Gastroesophageal sphincter (tissue), 4 donors: ENCODE results near the gene SNCAIP. TPM values are rescaled to one million over a fixed set of nuclear protein-coding genes. Genes with fewer than 3 reads are reported as not detected.

Source experiments
- ATAC-seq: fragments of 150-250 bp; one replicate; pipeline ENCODE4 v1.9.1; 2016; ENCODE audit warnings: mild to moderate bottlenecking, moderate library complexity
- H3K27ac ChIP-seq, 4 donors: fragments of 200-600 bp; sonication (generic) in 3 of 4; 1 replicate in 3 of 4; 2 replicates in 1 of 4; pipeline ENCODE4 v1.5.1; 2016 to 2019
- H3K27me3 ChIP-seq: fragments of 200-600 bp; sonication (generic); one replicate; pipeline ENCODE4 v1.5.1; 2019
- H3K36me3 ChIP-seq, 2 donors: fragments of 200-600 bp; sonication (generic); one replicate each; pipeline ENCODE4 v1.5.1; 2019; ENCODE audit warnings: control low read depth in 1 of 2
- H3K4me1 ChIP-seq, 3 donors: fragments of 200-600 bp; sonication (generic); 1 replicate in 2 of 3; 2 replicates in 1 of 3; pipeline ENCODE4 v1.5.1; 2016 to 2019; ENCODE audit warnings: control low read depth in 2 of 3
- H3K4me3 ChIP-seq, 2 donors: fragments of 200-600 bp; sonication (generic); one replicate each; pipeline ENCODE4 v1.5.1; 2019; ENCODE audit warnings: mild to moderate bottlenecking in 1 of 2, moderate library complexity in 1 of 2
- H3K9me3 ChIP-seq, 3 donors: fragments of 200-600 bp; sonication (generic); one replicate each; pipeline ENCODE4 v1.5.1; 2017 to 2019; ENCODE audit warnings: control low read depth in 2 of 3
- EP300 ChIP-seq: sonication (generic); formaldehyde crosslinking; IDR thresholded peaks from one replicate; pipeline ENCODE4 v1.6.1; 2017; ENCODE audit warnings: antibody characterized with exemption, mild to moderate bottlenecking
- POLR2A ChIP-seq, 2 donors: fragments of 450-650 bp; IDR thresholded peaks; one replicate each; pipeline ENCODE4 v1.6.1; 2017; ENCODE audit warnings: antibody characterized with exemption in 2 of 2, mild to moderate bottlenecking in 2 of 2, moderate library complexity in 1 of 2
- POLR2AphosphoS5 ChIP-seq: sonication (generic); formaldehyde crosslinking; IDR thresholded peaks from one replicate; pipeline ENCODE4 v1.6.1; 2017; ENCODE audit warnings: antibody characterized with exemption
- WGBS, 2 donors: methylation state at CpG; one replicate each; pipeline ENCODE4 v1.1.5; 2018; ENCODE audit warnings: low coverage in 1 of 2; 5-methylcytosine and 5-hydroxymethylcytosine counted together
- total RNA-seq, 4 donors: library from RNA; depleted of rRNA; stranded (reverse); fragments of >200 nt; gene quantifications; one replicate each; pipeline ENCODE4 v1.1.0, GENCODE V29; 2016
- TF ChIP-seq, protein P1 (sequence below), 4 experiments: fragments of 200-600 bp in 2 of 4; fragments of 450-650 bp in 2 of 4; sonication (generic) in 1 of 4; IDR thresholded peaks; one replicate each; pipeline ENCODE4 v1.5.1; 2017 to 2019; ENCODE audit warnings: antibody characterized with exemption in 4 of 4, mild to moderate bottlenecking in 2 of 4, moderate library complexity in 2 of 4

The SNCAIP gene
- total RNA-seq, 4 donors from 2014 or later: 1.1 to 2.9 (median 1.9) TPM

DNA sequence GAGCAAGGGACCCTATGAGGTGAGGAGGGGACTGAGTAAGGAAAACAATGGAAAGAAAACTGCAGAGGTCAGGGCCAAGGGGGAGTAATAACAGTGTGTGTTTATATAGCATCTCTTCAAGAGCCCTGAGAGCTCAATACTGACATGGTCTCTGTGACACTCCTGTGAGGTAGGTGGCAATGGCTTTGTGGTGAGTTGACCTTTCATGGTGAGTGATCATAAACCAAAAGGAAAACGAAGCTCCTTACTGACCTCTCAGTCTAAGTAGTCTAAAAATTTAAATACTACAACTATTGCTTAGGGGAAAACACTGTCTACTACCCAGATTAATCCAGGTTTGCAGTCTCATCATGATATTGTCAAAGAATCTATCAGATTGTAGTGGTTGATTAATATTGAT lies 130.9 kb downstream of the SNCAIP start:
- H3K27ac ChIP-seq: no peak overlapping the region
- peaks cover 0 to 10% (median 0%) of the 10 kb centered on the region in 3 donors for H3K4me1 ChIP-seq
- 58 to 91% methylated on average over 1 of the region's 1 CpG for WGBS, 2 donors
- H3K4me3 ChIP-seq: no peak overlapping the region
- H3K9me3 ChIP-seq: no peaks in the 10 kb centered on the region
- TF ChIP-seq, protein P1, sequence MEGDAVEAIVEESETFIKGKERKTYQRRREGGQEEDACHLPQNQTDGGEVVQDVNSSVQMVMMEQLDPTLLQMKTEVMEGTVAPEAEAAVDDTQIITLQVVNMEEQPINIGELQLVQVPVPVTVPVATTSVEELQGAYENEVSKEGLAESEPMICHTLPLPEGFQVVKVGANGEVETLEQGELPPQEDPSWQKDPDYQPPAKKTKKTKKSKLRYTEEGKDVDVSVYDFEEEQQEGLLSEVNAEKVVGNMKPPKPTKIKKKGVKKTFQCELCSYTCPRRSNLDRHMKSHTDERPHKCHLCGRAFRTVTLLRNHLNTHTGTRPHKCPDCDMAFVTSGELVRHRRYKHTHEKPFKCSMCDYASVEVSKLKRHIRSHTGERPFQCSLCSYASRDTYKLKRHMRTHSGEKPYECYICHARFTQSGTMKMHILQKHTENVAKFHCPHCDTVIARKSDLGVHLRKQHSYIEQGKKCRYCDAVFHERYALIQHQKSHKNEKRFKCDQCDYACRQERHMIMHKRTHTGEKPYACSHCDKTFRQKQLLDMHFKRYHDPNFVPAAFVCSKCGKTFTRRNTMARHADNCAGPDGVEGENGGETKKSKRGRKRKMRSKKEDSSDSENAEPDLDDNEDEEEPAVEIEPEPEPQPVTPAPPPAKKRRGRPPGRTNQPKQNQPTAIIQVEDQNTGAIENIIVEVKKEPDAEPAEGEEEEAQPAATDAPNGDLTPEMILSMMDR (IDR thresholded peaks at IDR 0.05): no peak
- ATAC-seq: no peak
- peaks cover 0 to 4% of the 10 kb centered on the region in 2 donors for H3K36me3 ChIP-seq
- no peaks in the 10 kb centered on the region for H3K27me3 ChIP-seq

GRCh38 chr5:122444411-122444810 lies 132.4 kb downstream of the SNCAIP start:
- Histone ChIP-seq H3K4me1 (peaks cover 0 to 3% (median 0%) of the 10 kb centered on the region in 3 donors), H3K27me3 (no peaks in the 10 kb centered on the region), H3K9me3 (no peaks in the 10 kb centered on the region), H3K27ac (no peak overlapping the region), H3K4me3 (no peak overlapping the region), H3K36me3 (peaks cover 0 to 4% of the 10 kb centered on the region in 2 donors)
- WGBS, 2 donors: 86 to 100% methylated on average over 1 to 3 of the region's 5 CpGs
- TF ChIP-seq EP300: no peak
- TF ChIP-seq, protein P1 (IDR thresholded peaks at IDR 0.05): no peak
- no peak for TF ChIP-seq POLR2AphosphoS5
- TF ChIP-seq POLR2A (IDR thresholded peaks at IDR 0.05): no peak
- no peak for ATAC-seq

DNA sequence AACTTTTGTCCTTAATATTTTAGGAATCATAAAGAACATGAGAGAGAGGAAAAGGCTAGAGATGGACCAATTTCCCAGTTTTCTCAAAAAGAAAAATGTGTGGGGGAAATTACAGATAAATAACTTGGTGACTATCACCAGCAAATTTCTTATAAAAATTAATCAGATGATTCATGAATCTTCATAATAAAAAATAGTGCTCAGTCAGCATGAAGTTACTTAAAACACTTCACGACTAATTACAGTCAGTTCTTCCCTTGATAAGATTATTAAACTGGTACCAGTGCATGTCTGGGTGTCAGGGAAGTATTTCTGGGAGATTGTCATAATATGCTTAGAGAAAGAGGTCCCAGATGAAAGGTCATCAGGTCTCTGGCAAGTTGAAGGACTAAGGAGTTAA lies 133.0 kb downstream of the SNCAIP start:
- Histone ChIP-seq H3K36me3 (peaks cover 0 to 4% of the 10 kb centered on the region in 2 donors), H3K4me3 (no peak overlapping the region), H3K27ac (no peak overlapping the region), H3K27me3 (no peaks in the 10 kb centered on the region), H3K9me3 (no peaks in the 10 kb centered on the region), H3K4me1 (no peaks in the 10 kb centered on the region)
- no peak for ATAC-seq
- WGBS, 2 donors: 88% methylated on average over 1 of the region's 1 CpG
- TF ChIP-seq POLR2A (IDR thresholded peaks at IDR 0.05): no peak
- no peak for TF ChIP-seq POLR2AphosphoS5
- TF ChIP-seq, protein P1 (IDR thresholded peaks at IDR 0.05): no peak
- TF ChIP-seq EP300: no peak

GRCh38 chr5:122447072-122447471 lies 135.0 kb downstream of the SNCAIP start:
- no peak for ATAC-seq
- no peak overlapping the region for H3K27ac ChIP-seq
- TF ChIP-seq POLR2AphosphoS5 (no peak), EP300 (no peak), POLR2A (IDR thresholded peaks at IDR 0.05) (no peak)
- TF ChIP-seq, protein P1 (IDR thresholded peaks at IDR 0.05): no peak
- H3K4me3 ChIP-seq: no peak overlapping the region
- 91 to 100% methylated on average over 1 to 3 of the region's 3 CpGs for whole genome bisulfite sequencing, 2 donors
- peaks cover 0 to 13% of the 10 kb centered on the region in 2 donors for H3K36me3 ChIP-seq
- no peaks in the 10 kb centered on the region for H3K27me3 ChIP-seq
- no peaks in the 10 kb centered on the region for H3K9me3 ChIP-seq
- no peaks in the 10 kb centered on the region for H3K4me1 ChIP-seq

GRCh38 chr5:122447879-122448278 lies 135.8 kb downstream of the SNCAIP start:
- H3K27ac ChIP-seq: no peak overlapping the region

More at GRCh38 chr5:122447879-122448278, 135.8 kb downstream of the SNCAIP start:
- WGBS, 2 donors: 38 to 51% methylated on average over 3 of the region's 3 CpGs
- H3K36me3 ChIP-seq: peaks cover 0 to 13% of the 10 kb centered on the region in 2 donors
- H3K27me3 ChIP-seq: no peaks in the 10 kb centered on the region
- TF ChIP-seq EP300: no peak
- no peak for TF ChIP-seq POLR2AphosphoS5
- TF ChIP-seq, protein P1 (IDR thresholded peaks at IDR 0.05): no peak
- no peak for TF ChIP-seq POLR2A (IDR thresholded peaks at IDR 0.05)
- ATAC-seq: no peak
- no peak overlapping the region for H3K4me3 ChIP-seq
- H3K4me1 ChIP-seq: no peaks in the 10 kb centered on the region
- no peaks in the 10 kb centered on the region for H3K9me3 ChIP-seq
